GM12891 (cell line): ENCODE results near the gene KRT86.

Experiments
- DNase-seq: peaks from one replicate; pipeline ENCODE4 v3.0.0; 2011; ENCODE audit warnings: low spot score; ENCODE audit not compliant: insufficient read length
- FAIRE-seq: peaks from 2 replicates; lab custom pipeline; 2011; peaks lifted over from hg19 to GRCh38; lab: Jason Lieb, UNC
- PAX5 ChIP-seq: IDR thresholded peaks from 2 replicates; pipeline ENCODE4 v1.6.1; 2011; ENCODE audit warnings: low read length, moderate library complexity, mild to moderate bottlenecking; ENCODE audit not compliant: insufficient read depth, severe bottlenecking
- POLR2A ChIP-seq: IDR thresholded peaks from 2 replicates; pipeline ENCODE4 v1.6.1; 2011; ENCODE audit warnings: low read depth, low read length, control low read depth
- POLR2AphosphoS5 ChIP-seq: IDR thresholded peaks from 2 replicates; pipeline ENCODE4 v1.6.1; 2011; ENCODE audit warnings: low read depth, low read length, control low read depth
- POU2F2 ChIP-seq: IDR thresholded peaks from 2 replicates; pipeline ENCODE4 v1.6.1; 2011; ENCODE audit warnings: low read depth, mild to moderate bottlenecking, control low read depth, low read length, moderate library complexity
- SPI1 ChIP-seq: IDR thresholded peaks from 2 replicates; pipeline ENCODE4 v1.6.1; 2011; ENCODE audit warnings: low read depth, low read length, control low read depth
- TAF1 ChIP-seq: IDR thresholded peaks from 2 replicates; pipeline ENCODE4 v1.6.1; 2011; ENCODE audit warnings: low read depth, low read length, control low read depth

Gene KRT86

DNA sequence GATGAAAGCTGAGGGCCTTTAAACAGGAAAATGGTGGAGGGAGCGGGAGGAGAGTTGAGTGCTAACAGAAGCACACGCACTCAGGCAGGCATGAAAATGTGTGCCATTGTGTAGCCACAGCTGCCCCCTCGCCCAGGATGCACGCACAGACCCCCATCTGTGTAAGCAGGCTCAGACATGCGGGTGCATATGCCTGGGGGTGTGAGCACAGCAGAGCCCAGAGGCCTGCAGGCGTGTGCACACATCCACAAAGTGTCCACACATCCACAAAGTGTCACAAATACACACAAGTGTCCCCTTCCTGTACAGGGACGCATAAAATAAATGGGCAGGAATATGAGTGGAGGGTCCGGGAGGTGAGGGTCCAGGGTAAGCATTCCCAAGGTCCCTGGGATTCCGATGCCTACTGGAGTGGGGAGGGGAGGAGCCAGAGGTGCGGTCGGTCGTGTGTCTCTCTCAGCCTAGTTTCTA is 42.2 kb upstream of the KRT86 start:
- DNase-seq = no peak
- no peak for TF ChIP-seq SPI1
- no peak for FAIRE-seq

GRCh38 chr12:52232674-52233461 is 41.6 kb upstream of the KRT86 start, which contains the start of gene KRT7:
Gene KRT7 (plus strand): TSS chr12:52233243. CDS start chr12:52233297, 54 bp downstream.
- TF ChIP-seq POLR2AphosphoS5 (no peak), POU2F2 (no peak)
- FAIRE-seq = no peak
- DNase-seq = no peak

DNA sequence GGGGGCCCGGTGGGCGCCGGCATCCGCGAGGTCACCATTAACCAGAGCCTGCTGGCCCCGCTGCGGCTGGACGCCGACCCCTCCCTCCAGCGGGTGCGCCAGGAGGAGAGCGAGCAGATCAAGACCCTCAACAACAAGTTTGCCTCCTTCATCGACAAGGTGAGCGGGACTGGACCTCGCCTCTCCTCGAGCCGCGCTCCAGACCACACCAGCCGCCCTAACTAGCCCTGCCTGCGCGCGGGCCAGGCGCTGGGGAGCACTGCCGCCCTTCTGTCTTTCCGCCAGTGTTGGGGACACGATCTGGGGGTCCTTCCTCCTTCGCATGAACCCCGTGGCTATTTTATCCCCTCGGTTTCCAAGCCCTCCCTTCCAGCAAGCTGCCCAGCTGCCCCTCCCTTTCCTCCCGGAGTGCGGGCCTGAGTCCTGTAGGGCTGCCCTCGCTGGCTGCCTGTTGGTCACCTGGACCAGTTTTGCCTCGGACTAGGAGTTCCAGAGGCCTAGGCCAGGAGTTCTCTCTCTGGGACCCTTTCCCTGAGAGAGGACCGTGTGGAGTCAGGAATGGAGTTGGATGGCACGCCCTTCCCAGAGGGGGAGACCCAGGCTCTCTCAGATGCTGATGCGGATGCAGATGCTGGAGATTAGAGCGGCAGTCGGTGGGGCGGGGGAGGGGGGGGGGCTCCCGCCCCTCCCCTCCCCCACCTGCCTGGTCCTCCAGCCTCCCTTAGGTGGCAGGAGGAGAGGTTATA is 40.8 kb upstream of the KRT86 start:
- no peak for DNase-seq
- no peak for TF ChIP-seq POLR2A
- TF ChIP-seq SPI1 = no peak
- TF ChIP-seq PAX5 = no peak
- TF ChIP-seq TAF1 = no peak
- TF ChIP-seq POLR2AphosphoS5 = no peak
- TF ChIP-seq POU2F2 = no peak
- no peak for FAIRE-seq

- no peak for FAIRE-seq
Measured at GRCh38 chr12:52234223-52234810, 40.1 kb upstream of the KRT86 start.

GRCh38 chr12:52235001-52235764 is 39.3 kb upstream of the KRT86 start:
- no peak for FAIRE-seq
- TF ChIP-seq PAX5 (no peak), POLR2AphosphoS5 (no peak), POLR2A (no peak), TAF1 (no peak), SPI1 (no peak), POU2F2 (no peak)
- DNase-seq = peak; percentile 7

More at GRCh38 chr12:52234223-52234810, 40.1 kb upstream of the KRT86 start:
- peak; percentile 7 for DNase-seq
- no peak for TF ChIP-seq PAX5
- no peak for TF ChIP-seq SPI1
- TF ChIP-seq POLR2AphosphoS5 = no peak
- TF ChIP-seq TAF1 = no peak
- TF ChIP-seq POLR2A = no peak
- TF ChIP-seq POU2F2 = no peak

DNA sequence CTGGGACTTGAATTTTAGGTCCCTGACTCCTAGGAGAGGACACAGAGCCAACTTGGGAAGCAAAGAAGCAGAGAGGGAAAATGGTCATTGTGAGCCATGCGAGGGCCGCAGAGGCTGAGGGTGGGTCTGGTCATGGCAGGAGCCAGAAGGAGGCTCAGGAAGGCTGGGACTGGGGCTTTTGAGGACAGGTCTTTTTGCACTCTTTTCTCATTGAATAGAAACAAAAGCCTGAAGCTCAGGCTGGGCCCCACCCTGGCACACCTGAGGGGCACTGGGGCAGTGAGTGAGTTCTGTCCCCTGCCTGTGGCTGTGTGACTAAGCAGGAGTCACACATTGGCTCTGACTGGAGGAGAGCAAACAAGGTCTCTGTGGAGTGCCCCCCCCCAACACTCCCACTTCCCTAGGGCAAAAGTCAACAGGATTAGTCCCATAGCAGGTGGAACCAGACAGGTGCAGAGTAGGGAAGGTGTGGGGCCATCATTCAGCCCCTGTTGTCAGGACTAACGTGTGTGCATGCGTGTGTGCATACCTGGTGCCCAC is 38.6 kb upstream of the KRT86 start:
- no peak for FAIRE-seq
- peak; percentile 3 for DNase-seq
- TF ChIP-seq TAF1 = no peak
- no peak for TF ChIP-seq PAX5
- TF ChIP-seq POU2F2 = no peak
- TF ChIP-seq POLR2A = no peak
- TF ChIP-seq SPI1 = no peak
- TF ChIP-seq POLR2AphosphoS5 = no peak

- no peak for FAIRE-seq
- no peak for TF ChIP-seq PAX5
- TF ChIP-seq TAF1 = no peak
- peak; percentile 2 for DNase-seq
Measured at GRCh38 chr12:52236386-52237050, 37.9 kb upstream of the KRT86 start.

DNA sequence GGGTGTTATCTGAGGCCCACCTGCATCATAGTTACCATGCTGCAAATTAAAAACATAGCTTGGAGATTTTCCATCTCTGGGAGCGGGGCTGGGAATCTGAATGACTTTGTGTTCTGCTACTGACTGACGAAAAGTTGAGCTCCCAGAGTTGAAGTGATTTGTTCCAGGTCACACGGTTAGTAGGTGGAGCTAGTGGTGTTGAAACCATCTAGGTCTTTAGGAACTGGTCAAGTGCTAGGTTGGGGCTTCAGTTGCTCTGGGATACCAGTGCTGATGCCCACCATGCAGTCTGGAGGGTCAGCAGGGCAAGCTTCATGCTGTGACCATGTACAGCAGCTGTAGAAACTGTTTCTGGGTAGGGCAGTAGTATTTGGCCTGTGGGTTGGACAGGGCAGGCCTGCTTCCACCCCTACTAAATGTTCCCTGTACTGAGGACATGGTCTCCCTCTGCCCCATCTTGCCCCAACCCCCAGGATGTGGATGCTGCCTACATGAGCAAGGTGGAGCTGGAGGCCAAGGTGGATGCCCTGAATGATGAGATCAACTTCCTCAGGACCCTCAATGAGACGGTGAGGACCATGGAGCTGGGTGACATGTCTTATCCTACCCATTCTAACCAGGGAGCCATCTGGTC is 36.1 kb upstream of the KRT86 start:
- TF ChIP-seq POLR2A (no peak), SPI1 (no peak), POLR2AphosphoS5 (no peak), POU2F2 (no peak), PAX5 (no peak), TAF1 (no peak)
- DNase-seq (no peak), FAIRE-seq (no peak)
